ENCODE measurements around the gene GBP2.
"Not testable (repeated sequence)": the region's sequence is repeated elsewhere in the genome, so short reads cannot be mapped to it uniquely, and the experiment has no call there.

The GBP2 gene

DNA sequence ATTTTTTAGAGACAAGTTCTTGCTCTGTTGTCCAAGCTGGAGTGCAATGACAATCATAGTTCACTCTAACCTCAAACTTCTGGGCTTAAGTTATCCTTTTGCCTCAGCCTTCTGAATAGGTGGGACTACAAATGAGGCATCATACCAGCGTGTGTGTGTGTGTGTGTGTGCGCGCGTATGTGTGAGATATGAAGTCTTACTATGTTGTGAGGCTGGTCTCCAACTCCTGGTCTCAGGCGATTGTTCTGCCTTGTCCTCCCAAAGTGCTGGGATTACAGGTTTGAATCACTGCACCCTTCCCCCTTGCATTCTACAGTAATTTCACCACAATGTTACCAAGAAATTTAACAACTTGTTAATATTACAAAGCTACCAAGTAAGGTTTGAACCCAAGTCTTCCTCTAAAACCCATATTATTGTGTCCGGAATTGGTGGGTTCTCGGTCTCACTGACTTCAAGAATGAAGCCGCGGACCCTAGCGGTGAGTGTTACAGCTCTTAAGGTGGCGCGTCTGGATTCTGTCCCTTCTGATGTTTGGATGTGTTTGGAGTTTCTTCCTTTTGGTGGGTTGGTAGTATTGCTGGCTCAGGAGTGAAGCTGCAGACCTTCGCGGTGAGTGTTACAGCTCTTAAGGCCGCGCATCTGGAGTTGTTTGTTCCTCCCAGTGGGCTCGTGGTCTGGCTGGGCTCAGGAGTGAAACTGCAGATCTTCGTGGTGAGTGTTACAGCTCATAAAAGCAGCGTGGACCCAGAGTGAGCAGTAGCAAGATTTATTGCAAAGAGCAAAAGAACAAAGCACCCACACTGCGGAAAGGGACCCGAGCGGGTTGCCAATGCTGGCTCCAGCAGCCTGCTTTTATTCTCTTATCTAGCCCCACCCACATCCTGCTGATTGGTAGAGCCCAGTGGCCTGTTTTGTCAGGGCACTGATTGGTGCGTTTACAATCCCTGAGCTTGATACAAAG, 970 bp upstream of the GBP2 start:
- FAIRE-seq, result not testable (repeated sequence)

DNA sequence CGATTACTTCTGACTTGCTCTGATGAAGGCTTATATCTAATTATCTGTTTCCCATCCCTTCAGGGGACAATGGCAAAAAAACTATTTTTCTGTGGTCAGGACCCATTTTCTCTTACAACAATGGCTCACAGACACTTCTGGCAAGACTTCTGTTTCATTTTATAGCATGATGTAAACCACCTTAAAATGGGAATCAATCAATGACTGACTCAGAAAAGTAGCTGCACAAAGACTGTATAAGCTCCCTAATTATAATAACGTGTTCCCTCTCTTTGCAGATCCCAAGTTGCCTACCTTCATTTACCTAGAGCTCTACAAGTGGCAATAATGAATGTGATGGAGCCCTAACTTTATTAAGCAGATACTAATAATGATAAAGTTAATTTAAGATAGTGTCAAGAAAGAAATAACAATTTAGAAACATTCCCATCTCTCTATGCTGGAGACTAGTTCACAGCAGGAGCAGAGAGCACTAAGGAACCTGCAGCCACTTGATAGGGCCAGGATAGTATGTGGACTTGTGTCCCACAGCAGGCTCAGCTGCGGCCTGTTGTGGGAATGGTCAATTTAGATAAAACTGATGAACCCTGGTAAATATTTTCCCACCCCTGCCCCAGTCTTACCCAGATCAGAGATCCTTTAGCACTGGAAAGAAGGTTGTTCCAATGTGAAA, 538 bp downstream of the GBP2 start:
- no peak for FAIRE-seq

GRCh38 chr1:89121641-89122040, 4.3 kb downstream of the GBP2 start:
- FAIRE-seq, result no peak

GRCh38 chr1:89114662-89115061, 11.3 kb downstream of the GBP2 start:
- FAIRE-seq, result no peak

GRCh38 chr1:89112871-89113613, 12.9 kb downstream of the GBP2 start:
- FAIRE-seq, result no peak

GRCh38 chr1:89104687-89105086, 21.2 kb downstream of the GBP2 start:
- FAIRE-seq, result no peak

GRCh38 chr1:89104147-89104546, 21.8 kb downstream of the GBP2 start:
- no peak for FAIRE-seq

DNA sequence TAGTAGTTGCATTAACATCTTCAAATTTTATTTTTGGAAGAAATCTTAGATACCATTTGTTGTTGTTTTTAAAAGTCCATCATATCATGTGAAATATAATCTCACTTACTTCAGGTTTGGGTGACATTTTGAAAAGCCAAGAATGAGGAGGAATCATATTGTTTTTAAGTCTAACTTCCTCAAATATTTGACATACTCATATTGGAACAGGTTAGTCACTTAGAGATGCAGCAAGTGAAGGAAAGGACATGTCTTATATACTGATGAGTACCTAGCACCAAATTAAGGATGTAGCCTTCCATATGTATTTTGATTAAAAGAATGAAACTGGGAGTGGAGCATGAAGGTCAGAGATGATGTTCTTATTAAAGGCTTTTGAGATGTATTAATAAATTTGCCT, 23.9 kb downstream of the GBP2 start:
- no peak for FAIRE-seq

DNA sequence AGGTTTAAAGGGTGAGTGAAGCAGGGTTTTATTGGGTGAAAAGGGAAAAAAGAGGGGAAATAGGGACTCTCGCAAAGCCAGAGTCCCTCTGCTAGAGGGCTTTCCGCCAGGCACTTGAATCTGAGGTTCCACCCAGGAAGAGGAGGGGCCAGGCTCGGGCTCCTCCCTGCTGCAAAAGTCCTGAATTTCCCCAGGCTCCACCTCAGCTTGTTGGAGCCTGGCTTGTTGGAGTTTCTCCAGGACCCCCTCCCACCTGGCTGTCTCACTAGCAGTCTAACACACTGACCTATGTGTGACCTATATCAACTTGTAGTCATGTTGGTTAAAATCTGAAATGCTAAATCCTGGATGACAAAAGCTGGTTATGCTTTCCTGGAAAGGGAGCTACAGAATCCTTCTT, 25.5 kb downstream of the GBP2 start:
- no peak for FAIRE-seq

- FAIRE-seq, result no peak
Measured at GRCh38 chr1:89098857-89099256, 27.1 kb downstream of the GBP2 start.

DNA sequence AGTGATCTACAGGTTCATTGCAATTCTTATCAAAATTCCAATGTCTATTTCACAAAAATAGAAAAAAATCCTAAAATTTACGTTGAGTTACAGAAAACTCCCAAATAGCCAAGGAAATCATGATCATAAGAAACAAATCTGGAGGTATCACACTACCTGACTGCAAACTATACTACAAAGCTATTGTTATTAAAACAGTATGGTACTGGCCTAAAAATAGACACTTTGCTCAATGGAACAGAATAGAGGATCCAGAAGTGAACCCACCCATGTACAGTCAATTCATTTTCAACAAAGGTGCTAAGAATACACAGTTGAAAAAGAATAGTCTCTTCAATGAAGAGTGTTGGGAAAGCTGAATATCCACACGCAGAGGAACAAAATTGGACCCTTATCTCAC, 30.2 kb downstream of the GBP2 start:
- no peak for FAIRE-seq

DNA sequence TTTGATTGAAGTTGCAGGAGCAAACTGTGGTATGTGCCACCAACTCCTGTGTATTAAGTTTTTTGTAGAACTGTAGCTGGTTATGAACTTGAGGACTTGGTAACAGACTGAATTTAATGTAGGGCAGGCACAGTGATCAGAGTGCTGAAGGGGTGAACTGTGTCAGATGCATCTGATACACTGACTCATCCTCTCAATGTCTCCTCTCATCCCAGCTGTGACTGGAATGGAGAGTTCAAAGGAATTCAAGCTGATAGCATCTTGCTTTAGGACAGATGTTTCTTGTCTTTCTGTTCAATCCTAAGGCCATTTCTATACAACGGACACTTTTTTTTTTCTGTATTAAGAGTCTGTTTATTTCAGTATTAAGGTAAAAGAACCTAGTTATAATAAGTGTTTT, 36.0 kb downstream of the GBP2 start:
- FAIRE-seq, result no peak

- no peak for FAIRE-seq
Measured at GRCh38 chr1:89088572-89088971, 37.3 kb downstream of the GBP2 start.

GRCh38 chr1:89087241-89087640, 38.7 kb downstream of the GBP2 start:
- no peak for FAIRE-seq

- FAIRE-seq, result no peak
Measured at GRCh38 chr1:89085781-89086180, 40.1 kb downstream of the GBP2 start.

GRCh38 chr1:89081005-89081404, 44.9 kb downstream of the GBP2 start:
- FAIRE-seq, result no peak

DNA sequence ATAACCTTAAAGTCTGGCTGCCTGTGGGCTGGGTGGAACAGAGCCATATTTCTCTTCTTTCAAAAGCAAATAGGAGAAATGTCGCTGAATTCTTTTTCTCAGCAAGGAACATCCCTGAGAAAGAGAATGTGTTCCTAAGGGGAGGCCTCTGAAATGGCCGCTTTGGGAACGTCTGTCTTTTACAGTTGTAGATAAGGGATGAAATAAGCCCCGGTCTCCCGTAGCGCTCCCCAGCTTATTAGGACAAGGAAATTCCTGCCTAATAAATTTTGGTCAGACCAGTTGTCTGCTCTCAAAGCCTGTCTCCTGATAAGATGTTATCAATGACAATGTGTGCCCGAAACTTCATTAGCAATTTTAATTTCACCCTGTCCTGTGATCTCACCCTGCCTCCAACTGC, 45.8 kb downstream of the GBP2 start:
- not testable (repeated sequence) for FAIRE-seq

DNA sequence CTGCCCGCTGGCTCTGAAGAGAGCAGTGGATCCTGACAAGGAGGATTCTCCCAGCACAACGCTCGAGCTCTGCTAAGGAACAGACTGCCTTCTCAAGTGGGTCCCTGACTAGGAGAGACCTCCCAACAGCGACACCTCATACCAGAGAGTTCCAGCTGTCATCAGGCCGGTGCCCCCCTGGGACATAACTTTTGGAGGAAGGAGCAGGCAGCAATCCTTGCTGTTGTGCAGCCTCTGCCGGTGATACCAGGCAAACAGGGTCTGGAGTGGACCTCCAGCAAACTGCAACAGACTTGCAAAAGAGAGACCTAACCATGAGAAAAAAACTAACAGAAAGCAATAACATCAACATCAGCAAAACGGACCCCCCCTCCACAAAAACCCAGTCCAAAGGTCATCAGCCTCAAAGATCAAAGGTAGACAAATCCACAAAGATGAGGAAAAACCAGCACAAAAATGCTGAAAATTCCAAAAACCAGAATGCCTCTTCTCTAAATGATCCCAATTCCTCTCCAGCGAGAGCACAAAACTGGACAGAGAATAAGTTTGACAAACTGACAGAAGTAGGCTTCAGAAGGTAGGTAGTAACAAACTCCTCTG, 53.3 kb downstream of the GBP2 start:
- not testable (repeated sequence) for FAIRE-seq

DNA sequence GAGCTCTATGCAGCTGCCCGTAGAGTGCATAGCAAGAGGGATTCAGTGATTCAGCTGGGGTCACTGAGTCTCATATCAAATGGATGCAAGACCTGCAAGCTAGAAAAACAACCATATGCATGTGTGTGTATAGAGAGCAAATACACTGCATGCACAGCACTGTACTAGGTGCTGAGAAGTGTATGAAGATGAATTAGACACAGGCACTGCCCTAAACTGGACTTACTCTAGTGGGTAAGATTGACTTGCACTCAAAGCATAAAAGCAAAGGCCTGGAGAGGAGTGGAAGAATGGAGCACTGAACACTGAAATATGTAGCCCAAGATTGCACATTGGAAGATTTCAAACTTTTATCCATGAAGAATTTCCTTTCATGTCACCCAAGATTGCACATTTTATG, 55.4 kb downstream of the GBP2 start:
- no peak for FAIRE-seq

- FAIRE-seq, result no peak
Measured at GRCh38 chr1:89069951-89070350, 56.0 kb downstream of the GBP2 start.

DNA sequence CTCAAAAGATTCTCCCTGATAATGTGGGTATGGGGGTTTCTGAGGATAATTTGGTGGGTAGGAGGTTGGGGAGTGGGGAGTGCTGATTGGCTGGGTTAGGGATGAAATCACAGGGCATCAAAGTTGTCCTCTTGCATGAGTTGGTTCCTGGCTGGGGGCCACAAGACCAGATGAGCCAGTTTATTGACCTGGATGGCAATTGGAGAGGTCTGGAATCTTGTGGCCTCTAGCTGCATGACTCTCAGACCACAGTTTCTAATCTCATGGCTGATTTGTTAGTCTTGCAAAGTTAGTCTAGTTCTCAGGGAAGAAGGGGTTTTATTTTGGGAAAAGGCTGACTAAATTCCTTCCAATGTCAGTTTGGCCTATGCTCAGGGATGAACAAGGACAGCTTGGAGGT, 57.6 kb downstream of the GBP2 start:
- FAIRE-seq, result no peak

DNA sequence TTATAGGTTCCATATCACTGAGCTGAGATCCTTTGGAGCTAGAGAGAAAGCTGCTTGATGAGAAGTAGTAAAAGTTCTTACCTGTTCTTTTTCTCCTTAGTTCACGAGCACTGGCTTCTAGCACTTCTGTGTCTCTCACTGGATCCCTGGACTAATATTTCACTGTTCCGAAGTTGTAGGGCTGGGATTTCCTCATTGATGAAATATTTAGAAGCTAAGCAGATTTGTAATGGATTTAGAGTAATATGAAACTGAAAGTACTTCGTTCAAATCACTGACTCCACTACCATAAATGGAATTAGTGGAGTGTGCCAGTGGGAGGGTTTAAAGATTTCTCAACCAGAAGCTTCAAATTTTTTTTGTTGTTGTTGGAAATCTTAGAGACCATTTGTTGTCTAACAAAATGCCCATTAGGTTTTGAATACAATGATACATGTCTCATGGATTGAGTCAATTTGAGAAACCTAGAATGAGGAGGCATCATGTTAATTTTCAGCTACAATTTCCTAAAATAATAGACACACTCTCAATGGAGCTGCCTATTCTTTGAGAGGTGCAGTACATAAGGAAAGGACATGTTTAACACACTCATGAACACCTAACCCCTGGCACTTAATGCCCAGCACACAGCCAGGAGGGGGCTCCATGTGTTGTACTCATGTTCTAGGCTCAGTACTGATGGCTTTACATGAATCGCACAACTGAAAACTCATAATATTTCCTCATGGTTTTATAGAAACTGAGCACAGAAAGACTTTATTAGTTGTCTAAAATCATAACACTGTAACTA, 60.6 kb downstream of the GBP2 start, which contains the start of gene GBP1:
TSS of gene GBP1 (minus strand) at position 130 of the 790 bp plus-strand sequence. CDS start 1,974 bp downstream, outside the sequence.
- FAIRE-seq, result no peak

All from G401.6 (cell line).